Stimulated activated CD8-positive, alpha-beta memory T cell treated with anti-CD3 and anti-CD28 coated beads, Interleukin-2, amount 100 ng/mL, for 48 hours (primary cell): Measurements from ENCODE around the gene USP13.
"Not testable (repeated sequence)": the region's sequence is repeated elsewhere in the genome, so short reads cannot be mapped to it uniquely, and the experiment has no call there.

Experiments
- DNase-seq, 2 donors: peaks; one replicate each; pipeline ENCODE4 v3.0.0-alpha.2; 2020; ENCODE audit warnings: low read depth in 2 of 2

Gene USP13

GRCh38 chr3:179734497-179735281 lies 81.8 kb downstream of the USP13 start:
- no peak for DNase-seq

- DNase-seq = no peak
Measured at GRCh38 chr3:179735321-179735720, 82.5 kb downstream of the USP13 start.

GRCh38 chr3:179738998-179739397 lies 86.2 kb downstream of the USP13 start:
- no peak for DNase-seq

- DNase-seq = no peak
Measured at GRCh38 chr3:179739816-179740594, 87.2 kb downstream of the USP13 start.

GRCh38 chr3:179743913-179744312 lies 91.1 kb downstream of the USP13 start:
- DNase-seq = no peak

GRCh38 chr3:179744667-179745066 lies 91.8 kb downstream of the USP13 start:
- DNase-seq = no peak

GRCh38 chr3:179745079-179745478 lies 92.2 kb downstream of the USP13 start:
- DNase-seq = no peak

GRCh38 chr3:179745716-179746115 lies 92.9 kb downstream of the USP13 start:
- no peak for DNase-seq

- no peak for DNase-seq
Measured at GRCh38 chr3:179750720-179751328, 98.0 kb downstream of the USP13 start.

GRCh38 chr3:179760944-179761343 lies 108.1 kb downstream of the USP13 start:
- DNase-seq = no peak

GRCh38 chr3:179765396-179765795 lies 112.6 kb downstream of the USP13 start:
- no peak for DNase-seq

- no peak for DNase-seq
Measured at GRCh38 chr3:179766416-179767133, 113.7 kb downstream of the USP13 start.

- DNase-seq = no peak
Measured at GRCh38 chr3:179768080-179768479, 115.2 kb downstream of the USP13 start.

- no peak for DNase-seq
Measured at GRCh38 chr3:179769411-179770247, 116.8 kb downstream of the USP13 start.

GRCh38 chr3:179771797-179772196 lies 119.0 kb downstream of the USP13 start:
- no peak for DNase-seq

- no peak for DNase-seq
Measured at GRCh38 chr3:179772297-179772696, 119.5 kb downstream of the USP13 start.

- DNase-seq = no peak
Measured at GRCh38 chr3:179775416-179776122, 122.7 kb downstream of the USP13 start.

GRCh38 chr3:179782841-179783240 lies 130.0 kb downstream of the USP13 start:
- DNase-seq = not testable (repeated sequence)

- DNase-seq = no peak
Measured at GRCh38 chr3:179788996-179789395, 136.2 kb downstream of the USP13 start.

- no peak for DNase-seq
Measured at GRCh38 chr3:179791793-179792192, 139.0 kb downstream of the USP13 start.
